Pancreas (tissue), 10 donors: ENCODE measurements around the gene KIF3A. TPM values are rescaled to one million over a fixed set of nuclear protein-coding genes. Genes with fewer than 3 reads are reported as not detected.
A peak's percentile ranks its signal among the peaks of the same experiment; 100 is the strongest.

Source experiments
- ATAC-seq, 4 donors: fragments of 200-7000 bp; cut with Tn5 transposase; one replicate each; pipeline versions ENCODE4 v1.8.0 to v1.9.1; 2020; ENCODE audit warnings: mild to moderate bottlenecking in 4 of 4, moderate library complexity in 4 of 4
- DNase-seq, 6 donors: peaks; one replicate each; pipeline ENCODE4 v3.0.0-alpha.2; 2020
- FAIRE-seq: peaks from 2 replicates; lab custom pipeline; 2012; peaks lifted over from hg19 to GRCh38; lab: Jason Lieb, UNC
- H3K27ac ChIP-seq, 4 donors: fragments of 200-600 bp; sonication (generic); 1 replicate in 3 of 4; 2 replicates in 1 of 4; pipeline versions ENCODE4 v1.5.0 to v1.8.0; 2020
- H3K27me3 ChIP-seq, 4 donors: fragments of 200-600 bp; one replicate each; pipeline ENCODE4 v1.8.0; 2021
- H3K36me3 ChIP-seq, 3 donors: fragments of 200-600 bp; sonication (generic) in 1 of 3; one replicate each; pipeline versions ENCODE4 v1.5.0 to v1.8.0; 2020 to 2021
- H3K4me1 ChIP-seq, 3 donors: fragments of 200-600 bp; one replicate each; pipeline ENCODE4 v1.8.0; 2021
- H3K4me3 ChIP-seq, 4 donors: fragments of 200-600 bp; sonication (generic) in 2 of 4; one replicate each; pipeline versions ENCODE4 v1.5.0 to v1.8.0; 2020 to 2021
- H3K9me3 ChIP-seq, 4 donors: fragments of 200-600 bp; one replicate each; pipeline ENCODE4 v1.8.0; 2021
- CTCF ChIP-seq, 4 donors: fragments of 200-600 bp; sonication (generic) in 3 of 4; IDR thresholded peaks; one replicate each; pipeline versions ENCODE4 v1.5.0 to v1.8.0; 2021; ENCODE audit warnings: antibody characterized with exemption in 4 of 4
- WGBS, 2 donors: extraction: QIAGEN DNeasy Blood & Tissue Kit; methylation state at CpG; one replicate each; pipeline ENCODE4 v1.1.7; 2013; 5-methylcytosine and 5-hydroxymethylcytosine counted together
- intact Hi-C, 3 donors: fragments of 100-400 bp; cut with DNase I; formaldehyde crosslinking; loops; one replicate each; pipeline versions ENCODE4 v1.11.1 to v1.14.2; 2022
- polyA plus RNA-seq, 2 donors: library from polyadenylated mRNA; stranded (reverse); fragments of 200-250 nt; gene quantifications; one replicate each; pipeline ENCODE4 v1.2.3, GENCODE V29; 2013
- total RNA-seq, 6 donors: library from RNA; stranded (reverse); fragmentation: NEBNext Ultra II Directional in 4 of 6; extraction: Animal tissue kit (Norgen Biotek cat#: 25700) in 4 of 6; gene quantifications; one replicate each; pipeline versions ENCODE4 v1.2.1 to v1.2.4, GENCODE V29; 2021 to 2023
- donor health status: healthy with polysubstance abuse.
- donor health status: DM: no; HTN: no; CAD: no; lungs with moderate emphysema.
- donor health status: DM: no; HTN: no; CAD: no.
- donor health status: control.
- donor health status: control.
- donor health status: Bipolar disorder and iron deficiency.
- donor health status: DM: yes; HTN: yes; CAD: no.
- donor health status: DM: no; HTN: no; CAD: no.
- donor health status: DM: no; HTN: no; CAD: no.
- donor health status: DM: yes; HTN: yes; CAD: no.

KIF3A gene
- total and polyA plus RNA-seq, 8 donors: 2.4 to 6.3 (median 4.1) TPM

- 84 to 86% methylated on average over 12 of the region's 12 CpGs for WGBS, 2 donors
Measured at GRCh38 chr5:132656774-132657355, 80.5 kb downstream of the KIF3A start.

GRCh38 chr5:132655821-132656773, 81.2 kb downstream of the KIF3A start:
- DNase-seq (peak in 1 of 6 donors; percentile 60), ATAC-seq (peak; percentile 28 to 61 (median 38)), FAIRE-seq (no peak)
- TF ChIP-seq CTCF (IDR thresholded peaks at IDR 0.05): no peak
- H3K4me1 ChIP-seq: no peaks in the 10 kb centered on the region
- H3K36me3 ChIP-seq: no peaks in the 10 kb centered on the region
- 9 to 10% methylated on average over 84 to 92 of the region's 92 CpGs for WGBS, 2 donors
- peaks cover 0 to 9% (median 0%) of the 10 kb centered on the region in 4 donors for H3K27me3 ChIP-seq
- H3K9me3 ChIP-seq: no peaks in the 10 kb centered on the region
- no peak overlapping the region for H3K27ac ChIP-seq
- intact Hi-C loops: no loop called here
- H3K4me3 ChIP-seq: peak overlapping the region; percentile 10 to 44 (median 26)

More at GRCh38 chr5:132656774-132657355, 80.5 kb downstream of the KIF3A start:
- DNase-seq (no peak), ATAC-seq (no peak), FAIRE-seq (no peak)
- Histone ChIP-seq H3K27me3 (peaks cover 0 to 9% (median 0%) of the 10 kb centered on the region in 4 donors), H3K4me3 (peak overlapping the region in 2 of 4 donors; percentile 36 to 44), H3K9me3 (no peaks in the 10 kb centered on the region), H3K4me1 (no peaks in the 10 kb centered on the region), H3K36me3 (no peaks in the 10 kb centered on the region), H3K27ac (no peak overlapping the region)
- intact Hi-C loops: no loop called here
- TF ChIP-seq CTCF (IDR thresholded peaks at IDR 0.05): no peak

GRCh38 chr5:132653716-132654115, 83.6 kb downstream of the KIF3A start:
- H3K36me3 ChIP-seq: no peaks in the 10 kb centered on the region
- FAIRE-seq: no peak
- peaks cover 0 to 9% (median 0%) of the 10 kb centered on the region in 4 donors for H3K27me3 ChIP-seq
- no peak for ATAC-seq
- intact Hi-C loops: no loop called here
- no peak for DNase-seq
- H3K4me1 ChIP-seq: no peaks in the 10 kb centered on the region
- H3K9me3 ChIP-seq: no peaks in the 10 kb centered on the region
- 33 to 43% methylated on average over 7 of the region's 7 CpGs for WGBS, 2 donors
- no peak overlapping the region for H3K4me3 ChIP-seq
- TF ChIP-seq CTCF (IDR thresholded peaks at IDR 0.05): no peak
- no peak overlapping the region for H3K27ac ChIP-seq

- H3K4me1 ChIP-seq: no peaks in the 10 kb centered on the region
- WGBS, 2 donors: 52 to 58% methylated on average over 4 of the region's 4 CpGs
- no peak for DNase-seq
- ATAC-seq: no peak
- H3K4me3 ChIP-seq: no peak overlapping the region
- intact Hi-C loops: no loop called here
- no peak for TF ChIP-seq CTCF (IDR thresholded peaks at IDR 0.05)
- no peak overlapping the region for H3K27ac ChIP-seq
- no peak for FAIRE-seq
- H3K27me3 ChIP-seq: peaks cover 0 to 9% (median 0%) of the 10 kb centered on the region in 4 donors
- no peaks in the 10 kb centered on the region for H3K36me3 ChIP-seq
- H3K9me3 ChIP-seq: no peaks in the 10 kb centered on the region
Measured at GRCh38 chr5:132651838-132652469, 85.4 kb downstream of the KIF3A start.
